GM18508 (cell line): Measurements from ENCODE around the gene ATF7IP.

Experiments
- ATAC-seq: cut with Tn5 transposase; IDR thresholded peaks from one replicate; pipeline ENCODE4 v1.9.1; 2021; ENCODE audit warnings: moderate number of reproducible peaks; ENCODE audit not compliant: insufficient read depth, unreplicated experiment

The ATF7IP gene

GRCh38 chr12:14545144-14546124 is 180.0 kb downstream of the ATF7IP start:
- ATAC-seq = no peak

- ATAC-seq = no peak
Observed at GRCh38 chr12:14547571-14547970, 182.1 kb downstream of the ATF7IP start.

GRCh38 chr12:14548609-14549008 is 183.1 kb downstream of the ATF7IP start:
- ATAC-seq = no peak
